ENCODE measurements around the gene ADAMTSL3. TPM values are rescaled to one million over a fixed set of nuclear protein-coding genes. Genes with fewer than 3 reads are reported as not detected.

ADAMTSL3 gene
- total RNA-seq, 2 experiments from 2014 or later: not detected

DNA sequence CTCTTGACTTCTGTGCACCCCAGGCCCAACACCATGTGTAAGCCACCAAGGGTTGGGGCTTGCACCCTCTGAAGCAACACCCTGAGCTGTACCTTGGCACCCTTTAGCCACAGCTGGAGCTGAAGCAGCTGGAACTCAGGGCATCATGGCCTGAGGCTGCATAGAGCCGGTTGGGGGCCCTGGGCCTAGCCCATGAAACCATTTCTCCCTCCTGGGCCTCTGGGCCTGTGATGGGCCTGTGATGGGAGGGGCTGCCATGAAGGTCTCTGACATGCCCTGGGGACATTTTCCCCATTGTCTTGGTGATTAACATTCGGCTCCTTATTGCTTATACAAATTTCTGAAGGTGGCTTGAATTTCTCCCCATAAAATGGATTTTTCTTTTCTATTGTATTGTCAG is 22.4 kb upstream of the ADAMTSL3 start:
- Mint-ChIP-seq H3K9me3 (peaks cover 4% of the 10 kb centered on the region), H3K27ac (no peak overlapping the region), H3K4me1 (ENCODE audit: low read depth) (no peaks in the 10 kb centered on the region), H3K4me3 (no peak overlapping the region), H3K27me3 (ENCODE audit: low read depth) (no peaks in the 10 kb centered on the region), H3K36me3 (ENCODE audit: low read depth) (no peaks in the 10 kb centered on the region)
- CTCF ChIA-PET: no interaction called here
- intact Hi-C loops (cut with micrococcal nuclease): no loop called here
- DNase-seq: no peak

DNA sequence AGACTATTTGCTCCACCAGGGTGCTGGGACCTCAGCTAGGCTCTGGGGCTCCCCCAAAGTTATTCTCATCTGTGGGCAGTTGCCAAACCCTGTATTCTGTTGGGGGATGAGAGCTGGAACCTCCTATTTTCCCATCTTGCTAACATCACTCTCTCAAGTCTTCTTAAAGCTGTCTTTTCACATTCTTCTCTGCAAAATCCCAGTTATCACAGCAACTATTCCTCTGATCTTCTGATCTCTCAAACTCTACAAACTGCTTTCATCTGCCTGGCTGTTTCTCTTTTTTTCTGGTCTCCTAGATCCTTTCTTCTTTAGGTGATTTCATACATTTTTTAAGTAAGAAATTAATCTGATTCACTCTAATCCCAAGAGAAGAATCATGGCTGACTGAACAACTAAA is 10.7 kb upstream of the ADAMTSL3 start:
- peaks cover 18% of the 10 kb centered on the region for H3K9me3 Mint-ChIP-seq
- H3K36me3 Mint-ChIP-seq (ENCODE audit: low read depth): peaks cover 6% of the 10 kb centered on the region
- H3K4me1 Mint-ChIP-seq (ENCODE audit: low read depth): no peaks in the 10 kb centered on the region
- peaks cover 7% of the 10 kb centered on the region for H3K27me3 Mint-ChIP-seq (ENCODE audit: low read depth)
- CTCF ChIA-PET: no interaction called here
- no peak overlapping the region for H3K27ac Mint-ChIP-seq
- DNase-seq: no peak
- intact Hi-C loops (cut with micrococcal nuclease): no loop called here
- H3K4me3 Mint-ChIP-seq: no peak overlapping the region

DNA sequence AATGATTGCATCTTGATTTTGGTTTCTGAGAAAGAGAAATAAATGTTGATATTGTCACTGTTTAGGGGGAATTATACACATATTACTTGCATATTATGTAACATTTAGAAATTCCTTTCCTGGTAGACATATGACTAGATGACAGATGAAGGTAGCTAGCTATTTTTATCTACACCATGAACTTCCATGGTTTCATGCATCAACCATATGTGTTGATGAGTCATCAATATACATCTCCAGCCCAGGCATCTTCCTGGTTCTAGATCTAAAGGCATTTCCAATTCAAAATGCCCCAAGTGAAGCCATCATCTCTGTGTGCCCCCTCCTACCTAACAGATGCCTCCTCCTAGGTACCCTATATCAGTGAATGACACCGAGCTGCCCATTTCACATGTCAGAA is 9.5 kb upstream of the ADAMTSL3 start:
- no peak overlapping the region for H3K4me3 Mint-ChIP-seq
- CTCF ChIA-PET: no interaction called here

DNA sequence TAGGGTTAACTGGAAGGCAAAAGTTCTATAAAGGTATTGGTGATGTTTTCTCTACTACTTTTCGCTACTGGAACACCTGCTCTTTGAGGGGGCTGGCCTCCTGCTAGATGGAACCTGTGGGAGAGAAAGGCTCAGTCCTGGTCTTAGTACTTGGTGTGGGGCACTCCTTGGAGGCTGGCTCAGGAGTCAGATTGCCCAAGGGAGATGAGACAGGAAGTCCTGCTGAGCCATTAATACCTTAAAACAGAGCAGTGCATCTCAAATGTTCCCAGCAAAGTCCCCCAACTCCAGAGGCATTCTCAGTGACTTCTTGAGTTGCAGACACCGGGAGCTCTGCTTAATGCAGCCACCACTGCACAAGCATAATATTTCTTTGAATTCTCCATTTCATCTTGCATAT is 3.1 kb upstream of the ADAMTSL3 start:
- Mint-ChIP-seq H3K27me3 (ENCODE audit: low read depth) (peaks cover 28% of the 10 kb centered on the region), H3K9me3 (no peaks in the 10 kb centered on the region), H3K27ac (no peak overlapping the region), H3K36me3 (ENCODE audit: low read depth) (no peaks in the 10 kb centered on the region), H3K4me3 (no peak overlapping the region), H3K4me1 (ENCODE audit: low read depth) (no peaks in the 10 kb centered on the region)
- CTCF ChIA-PET: no interaction called here
- DNase-seq: no peak
- intact Hi-C loops (cut with micrococcal nuclease): no loop called here

More for the DNA sequence above, 9.5 kb upstream of the ADAMTSL3 start:
- Mint-ChIP-seq H3K36me3 (ENCODE audit: low read depth) (peaks cover 6% of the 10 kb centered on the region), H3K4me1 (ENCODE audit: low read depth) (no peaks in the 10 kb centered on the region), H3K27me3 (ENCODE audit: low read depth) (peaks cover 3% of the 10 kb centered on the region), H3K27ac (no peak overlapping the region), H3K9me3 (peaks cover 18% of the 10 kb centered on the region)
- intact Hi-C loops (cut with micrococcal nuclease): no loop called here
- DNase-seq: no peak

DNA sequence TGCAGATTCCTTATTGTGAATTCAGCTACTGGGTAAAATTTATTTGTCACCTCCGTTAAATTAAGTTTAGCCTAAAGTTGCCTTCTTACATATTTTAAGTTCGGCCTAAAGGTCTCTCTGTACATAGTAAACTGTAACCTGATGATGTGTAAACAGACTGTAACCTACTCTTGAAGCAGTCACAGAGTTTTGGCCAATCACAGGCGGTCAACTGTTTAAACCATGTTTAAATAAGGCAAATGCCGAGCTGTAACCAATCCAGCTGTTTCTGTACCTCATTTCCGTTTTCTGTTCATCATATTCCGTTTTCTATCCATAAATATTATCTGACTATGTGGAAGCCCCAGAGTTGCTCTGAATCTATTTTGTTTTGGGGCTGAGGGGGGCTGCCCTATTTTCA is 2.4 kb upstream of the ADAMTSL3 start:
- no peak overlapping the region for H3K4me3 Mint-ChIP-seq
- H3K36me3 Mint-ChIP-seq (ENCODE audit: low read depth): no peaks in the 10 kb centered on the region
- CTCF ChIA-PET: no interaction called here
- no peaks in the 10 kb centered on the region for H3K9me3 Mint-ChIP-seq
- intact Hi-C loops (cut with micrococcal nuclease): no loop called here
- no peaks in the 10 kb centered on the region for H3K4me1 Mint-ChIP-seq (ENCODE audit: low read depth)
- peaks cover 33% of the 10 kb centered on the region for H3K27me3 Mint-ChIP-seq (ENCODE audit: low read depth)
- no peak overlapping the region for H3K27ac Mint-ChIP-seq
- no peak for DNase-seq

DNA sequence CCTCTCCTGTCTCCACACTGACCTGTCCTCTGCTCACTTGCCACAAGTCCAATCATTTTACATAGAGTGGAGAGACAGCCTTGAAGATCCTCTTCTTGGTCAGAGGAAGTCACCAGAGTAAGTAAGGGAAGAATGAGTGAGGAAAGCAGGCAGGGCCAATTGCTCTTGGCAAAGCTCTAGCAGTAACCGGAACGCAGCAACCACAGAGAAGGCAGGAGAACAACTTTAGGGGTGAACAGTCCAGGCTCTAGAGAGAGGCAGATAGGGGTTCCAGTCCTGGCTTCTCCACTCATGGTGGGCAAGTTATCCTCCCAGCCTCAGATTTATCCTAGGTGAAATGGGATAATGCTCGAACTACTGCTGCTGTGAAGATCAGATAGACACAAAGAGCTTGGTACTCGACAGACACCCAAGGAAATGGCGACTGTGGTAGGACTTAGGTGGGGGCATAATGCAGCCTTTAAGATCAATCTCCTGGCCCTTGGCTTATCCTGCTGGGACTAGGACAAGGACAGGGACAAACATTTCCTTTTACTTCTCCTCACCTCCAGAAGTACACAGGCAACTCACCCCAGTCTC is 1.2 kb upstream of the ADAMTSL3 start:
- no peak for DNase-seq
- peaks cover 37% of the 10 kb centered on the region for H3K27me3 Mint-ChIP-seq (ENCODE audit: low read depth)
- intact Hi-C loops (cut with micrococcal nuclease): no loop called here
- CTCF ChIA-PET: no interaction called here
- H3K27ac Mint-ChIP-seq: no peak overlapping the region
- H3K4me3 Mint-ChIP-seq: no peak overlapping the region
- H3K36me3 Mint-ChIP-seq (ENCODE audit: low read depth): no peaks in the 10 kb centered on the region
- no peaks in the 10 kb centered on the region for H3K4me1 Mint-ChIP-seq (ENCODE audit: low read depth)
- no peaks in the 10 kb centered on the region for H3K9me3 Mint-ChIP-seq

DNA sequence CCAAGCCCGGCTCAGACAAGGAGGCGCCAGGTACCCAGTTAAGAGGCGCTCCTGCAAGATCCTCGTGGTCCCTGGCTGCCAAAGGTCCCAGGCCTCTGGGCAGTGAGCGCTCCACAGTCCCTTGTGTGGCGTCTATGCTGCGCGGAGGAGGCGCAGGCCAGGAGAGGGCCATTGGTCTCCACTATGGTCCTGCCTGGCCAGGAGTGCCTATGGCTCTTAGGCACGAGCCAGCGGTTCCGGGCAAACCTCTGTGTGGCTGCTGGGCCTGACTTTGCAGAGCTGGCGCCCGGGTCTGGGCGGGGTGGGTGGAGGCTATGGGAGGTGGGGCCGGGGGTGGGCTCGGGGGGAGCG is 660 bp upstream of the ADAMTSL3 start:
- H3K9me3 Mint-ChIP-seq: no peaks in the 10 kb centered on the region
- no peak overlapping the region for H3K27ac Mint-ChIP-seq
- no peaks in the 10 kb centered on the region for H3K4me1 Mint-ChIP-seq (ENCODE audit: low read depth)
- DNase-seq: no peak
- intact Hi-C loops (cut with micrococcal nuclease): no loop called here
- no peaks in the 10 kb centered on the region for H3K36me3 Mint-ChIP-seq (ENCODE audit: low read depth)
- peaks cover 40% of the 10 kb centered on the region for H3K27me3 Mint-ChIP-seq (ENCODE audit: low read depth)
- CTCF ChIA-PET: no interaction called here
- no peak overlapping the region for H3K4me3 Mint-ChIP-seq

DNA sequence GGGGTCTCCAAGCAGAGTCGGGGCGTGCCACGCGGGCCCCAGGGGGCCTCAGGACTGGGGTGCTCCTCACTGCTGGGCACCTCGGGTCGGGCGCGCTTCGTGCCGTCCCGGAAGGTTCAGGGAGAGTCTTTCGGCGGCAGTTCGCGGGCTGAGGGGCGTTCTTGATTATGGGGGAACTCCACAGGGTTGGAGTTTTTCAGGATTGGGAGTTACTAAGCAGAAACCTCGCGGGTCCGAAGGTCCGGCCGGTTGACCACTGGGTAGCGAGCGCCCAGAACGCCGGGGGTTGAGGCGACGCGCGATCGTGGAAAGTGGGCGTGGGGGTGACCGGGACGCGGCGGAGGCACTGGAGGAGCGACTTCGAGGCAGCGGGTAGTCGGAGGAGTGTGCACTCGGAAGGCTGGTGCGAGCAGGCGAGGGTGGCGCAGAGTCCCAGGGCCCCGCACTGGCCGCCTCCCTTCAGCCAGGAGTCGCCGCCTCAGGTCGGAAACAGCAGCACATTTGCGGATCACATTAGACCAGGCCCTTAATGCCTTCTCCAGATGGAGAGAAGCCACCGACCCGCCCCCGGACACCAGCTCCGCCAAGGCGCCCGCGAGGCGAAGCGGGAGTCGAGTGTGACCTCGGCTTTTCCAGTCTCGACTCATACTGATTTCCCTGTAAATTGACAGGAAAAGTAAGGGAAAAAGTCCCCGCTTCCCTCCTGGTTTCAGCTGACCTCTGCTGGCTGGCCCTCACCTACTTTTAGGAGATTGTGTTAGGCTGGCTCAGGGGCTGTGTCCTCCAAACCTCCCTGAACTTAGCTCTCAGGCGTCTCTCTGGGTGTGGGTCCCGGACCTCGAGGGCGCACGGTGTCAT is 685 bp downstream of the ADAMTSL3 start:
- Mint-ChIP-seq H3K4me3 (no peak overlapping the region), H3K4me1 (ENCODE audit: low read depth) (no peaks in the 10 kb centered on the region), H3K27ac (no peak overlapping the region), H3K27me3 (ENCODE audit: low read depth) (peaks cover 46% of the 10 kb centered on the region), H3K9me3 (no peaks in the 10 kb centered on the region), H3K36me3 (ENCODE audit: low read depth) (no peaks in the 10 kb centered on the region)
- no peak for DNase-seq
- CTCF ChIA-PET: no interaction called here
- intact Hi-C loops (cut with micrococcal nuclease): no loop called here

DNA sequence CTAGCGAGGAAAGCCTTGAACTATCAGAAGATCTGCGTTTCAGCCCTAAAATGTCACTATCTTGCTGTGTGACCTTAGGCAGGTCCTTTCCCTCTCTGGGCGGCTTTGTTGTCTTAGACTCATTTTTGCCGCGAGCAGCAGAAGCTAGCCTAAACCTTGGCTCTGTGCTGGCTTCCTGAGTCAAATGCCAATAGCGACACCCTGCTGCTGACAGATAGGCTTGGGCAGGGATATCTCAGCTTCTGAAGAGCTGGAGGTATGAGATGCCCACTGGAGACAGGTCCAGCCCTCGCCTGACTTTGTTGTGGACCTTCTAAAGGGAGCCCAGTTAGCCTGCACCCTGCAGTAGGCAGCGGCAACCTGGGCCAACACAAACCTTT is 1.3 kb downstream of the ADAMTSL3 start:
- CTCF ChIA-PET: no interaction called here
- no peaks in the 10 kb centered on the region for H3K4me1 Mint-ChIP-seq (ENCODE audit: low read depth)
- H3K36me3 Mint-ChIP-seq (ENCODE audit: low read depth): no peaks in the 10 kb centered on the region

DNA sequence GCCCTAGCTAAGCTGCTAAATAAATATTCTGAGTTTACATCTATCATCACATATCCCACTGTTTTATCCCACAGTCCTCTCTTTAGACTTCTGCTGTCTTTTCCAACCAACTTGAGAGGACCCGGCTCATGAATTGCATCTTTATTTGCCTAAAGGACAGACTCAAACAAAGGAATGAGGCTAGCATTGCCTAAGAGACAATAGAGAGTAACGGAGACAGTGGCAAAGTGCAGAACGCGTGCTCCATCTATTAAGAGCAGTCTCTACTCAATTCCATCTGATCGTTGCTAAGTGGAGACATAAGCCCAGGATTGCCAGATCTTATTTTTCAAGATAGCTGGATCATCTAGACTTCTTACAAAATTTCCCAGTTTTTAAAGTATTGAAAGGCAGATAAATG is 2.3 kb downstream of the ADAMTSL3 start:
- no peaks in the 10 kb centered on the region for H3K9me3 Mint-ChIP-seq
- intact Hi-C loops (cut with micrococcal nuclease): no loop called here
- no peak overlapping the region for H3K27ac Mint-ChIP-seq
- CTCF ChIA-PET: no interaction called here
- H3K36me3 Mint-ChIP-seq (ENCODE audit: low read depth): no peaks in the 10 kb centered on the region
- H3K4me1 Mint-ChIP-seq (ENCODE audit: low read depth): no peaks in the 10 kb centered on the region
- H3K27me3 Mint-ChIP-seq (ENCODE audit: low read depth): peaks cover 41% of the 10 kb centered on the region
- DNase-seq: no peak
- no peak overlapping the region for H3K4me3 Mint-ChIP-seq

More for the DNA sequence above, 1.3 kb downstream of the ADAMTSL3 start:
- Mint-ChIP-seq H3K9me3 (no peaks in the 10 kb centered on the region), H3K27me3 (ENCODE audit: low read depth) (peaks cover 44% of the 10 kb centered on the region), H3K4me3 (no peak overlapping the region), H3K27ac (no peak overlapping the region)
- DNase-seq: no peak
- intact Hi-C loops (cut with micrococcal nuclease): no loop called here

DNA sequence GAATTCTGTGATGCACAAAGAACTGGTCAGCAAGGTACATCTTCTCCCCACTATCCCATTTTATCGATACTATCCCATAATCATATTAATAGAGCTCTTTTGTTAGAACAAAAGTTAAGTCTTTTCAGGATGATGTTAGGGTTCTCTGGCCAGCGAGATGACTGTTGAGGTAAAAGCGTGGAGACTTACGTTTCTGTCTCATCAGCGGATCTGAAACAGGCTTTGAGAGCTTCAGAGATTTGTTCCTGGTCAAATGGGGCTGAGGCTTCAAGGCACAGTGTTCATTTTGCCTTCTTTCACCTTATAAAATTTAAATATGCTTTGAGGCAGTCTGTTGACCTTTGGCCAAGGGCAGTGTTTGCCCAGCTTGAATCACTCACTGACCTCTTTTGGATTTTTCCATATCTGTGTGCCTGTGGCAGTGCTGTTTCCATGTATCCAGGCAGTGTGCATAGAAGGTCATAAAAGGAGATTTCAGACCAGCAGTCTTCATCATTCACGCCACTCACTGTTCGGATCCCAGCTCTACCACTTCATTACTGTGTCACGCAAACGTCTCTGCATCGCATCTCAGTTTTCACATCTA is 3.1 kb downstream of the ADAMTSL3 start:
- Mint-ChIP-seq H3K4me3 (no peak overlapping the region), H3K27ac (no peak overlapping the region), H3K36me3 (ENCODE audit: low read depth) (no peaks in the 10 kb centered on the region), H3K27me3 (ENCODE audit: low read depth) (peaks cover 41% of the 10 kb centered on the region), H3K4me1 (ENCODE audit: low read depth) (no peaks in the 10 kb centered on the region), H3K9me3 (no peaks in the 10 kb centered on the region)
- CTCF ChIA-PET: no interaction called here
- intact Hi-C loops (cut with micrococcal nuclease): no loop called here
- no peak for DNase-seq

DNA sequence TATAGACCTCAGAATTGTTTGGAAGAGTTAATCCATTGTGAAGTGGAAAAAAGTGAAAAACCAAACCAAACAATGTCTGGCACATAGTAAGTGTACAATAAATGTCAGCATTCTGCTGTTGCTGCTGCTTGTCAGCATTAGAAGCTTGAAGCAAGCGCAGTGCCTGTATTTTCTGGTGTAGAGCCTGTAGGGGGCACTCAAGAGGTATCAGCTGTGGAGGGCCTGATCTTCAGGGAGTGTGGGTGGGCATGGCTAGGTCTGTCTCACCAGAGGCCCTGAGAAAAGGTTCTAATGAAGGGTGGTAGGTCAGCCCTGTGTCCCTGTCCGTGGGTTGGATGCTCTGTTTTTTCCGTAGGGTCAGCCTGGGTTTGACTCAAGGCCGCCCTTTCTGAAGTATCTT is 3.6 kb downstream of the ADAMTSL3 start:
- intact Hi-C loops (cut with micrococcal nuclease): no loop called here
- Mint-ChIP-seq H3K36me3 (ENCODE audit: low read depth) (no peaks in the 10 kb centered on the region), H3K9me3 (peaks cover under 1% of the 10 kb centered on the region), H3K4me1 (ENCODE audit: low read depth) (no peaks in the 10 kb centered on the region), H3K27me3 (ENCODE audit: low read depth) (peaks cover 39% of the 10 kb centered on the region), H3K4me3 (no peak overlapping the region), H3K27ac (no peak overlapping the region)
- no peak for DNase-seq
- CTCF ChIA-PET: no interaction called here
